SIG-M5 (cell line): ENCODE results near the gene PCBD1.
"Not testable (repeated sequence)": the region's sequence is repeated elsewhere in the genome, so short reads cannot be mapped to it uniquely, and the experiment has no call there.

Experiments
- DNase-seq: peaks from one replicate; lab custom pipeline; 2025; lab: John Stamatoyannopoulos, UW

The PCBD1 gene

DNA sequence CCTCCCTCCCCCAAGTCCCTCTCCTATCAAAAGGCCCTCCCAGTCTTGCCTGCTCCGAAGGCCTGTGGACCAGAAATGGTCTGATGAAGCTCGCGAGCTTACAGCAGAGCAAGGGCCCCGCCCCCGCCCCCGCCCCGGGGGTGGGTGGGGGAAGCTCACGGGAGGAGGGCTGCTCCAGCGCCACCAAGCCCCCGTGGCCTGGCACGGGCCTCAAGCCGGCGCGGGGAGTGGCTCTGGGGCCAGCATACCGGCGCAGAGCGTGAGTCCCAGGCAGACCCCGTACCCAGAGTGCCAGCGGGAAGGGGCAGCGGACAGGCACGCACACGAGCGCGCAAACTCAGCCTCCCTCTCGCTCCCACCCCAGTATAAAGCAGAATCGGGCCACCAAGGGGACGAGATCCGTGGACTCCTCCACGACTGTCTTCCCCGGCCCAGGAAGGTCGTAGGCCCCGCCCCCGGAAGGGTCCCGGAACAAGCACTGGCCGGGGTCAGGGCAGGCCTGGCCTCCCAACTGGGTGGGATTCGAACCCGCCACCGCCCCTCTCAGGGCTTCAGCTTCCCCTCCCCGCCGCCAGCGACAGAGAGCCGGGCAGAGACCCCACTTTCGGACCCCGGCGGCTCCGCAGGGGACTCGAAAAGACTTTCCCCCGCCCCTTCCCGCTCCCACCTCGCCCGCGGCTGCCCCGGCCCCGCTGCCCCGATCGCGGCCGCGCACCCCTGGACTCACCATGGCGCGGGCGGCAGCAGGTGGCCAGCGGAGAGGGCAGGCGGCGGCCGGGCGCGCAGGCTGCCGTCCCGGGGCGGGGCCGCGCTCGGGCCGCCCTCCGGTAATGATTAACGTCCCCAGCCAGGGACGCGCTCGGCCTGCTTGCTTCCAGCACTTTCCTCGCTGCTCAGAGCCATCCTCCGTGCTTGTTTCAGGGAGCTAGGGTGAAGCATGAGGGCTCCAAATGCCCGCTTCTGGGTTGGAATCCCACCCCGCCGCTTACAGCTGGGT lies at the start of gene PCBD1:
Gene PCBD1, minus strand, starts transcription at position 762 of the 997 bp plus-strand sequence. Its CDS starts 32 bp downstream, at position 730.
- no peak for DNase-seq

GRCh38 chr10:70937661-70938060 lies 49.3 kb upstream of the PCBD1 start:
- no peak for DNase-seq

GRCh38 chr10:70936111-70936510 lies 47.7 kb upstream of the PCBD1 start:
- DNase-seq, result no peak

- DNase-seq, result no peak
Observed at GRCh38 chr10:70935631-70936030, 47.3 kb upstream of the PCBD1 start.

- DNase-seq, result no peak
Observed at GRCh38 chr10:70935125-70935625, 46.8 kb upstream of the PCBD1 start.

DNA sequence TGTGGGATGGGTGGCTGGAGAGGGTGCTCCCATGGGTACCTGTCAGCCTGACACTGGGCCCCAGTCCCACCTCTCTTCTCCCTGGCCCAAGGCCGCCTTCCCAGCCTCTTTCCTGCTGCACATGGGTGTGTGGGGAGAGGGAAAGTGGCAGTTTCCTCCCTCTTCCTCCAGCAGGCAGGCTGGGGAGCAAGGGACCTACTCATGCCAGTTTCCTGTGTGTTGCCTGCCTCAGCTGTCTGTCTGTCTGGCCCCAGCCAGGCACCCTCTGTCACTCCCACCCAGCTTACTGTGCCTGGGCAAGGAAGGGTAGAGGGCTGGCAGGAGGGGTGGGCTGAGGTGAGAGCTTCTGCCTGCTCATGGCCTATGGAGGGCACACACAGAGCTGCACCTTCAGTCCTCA lies 46.3 kb upstream of the PCBD1 start:
- DNase-seq, result no peak

DNA sequence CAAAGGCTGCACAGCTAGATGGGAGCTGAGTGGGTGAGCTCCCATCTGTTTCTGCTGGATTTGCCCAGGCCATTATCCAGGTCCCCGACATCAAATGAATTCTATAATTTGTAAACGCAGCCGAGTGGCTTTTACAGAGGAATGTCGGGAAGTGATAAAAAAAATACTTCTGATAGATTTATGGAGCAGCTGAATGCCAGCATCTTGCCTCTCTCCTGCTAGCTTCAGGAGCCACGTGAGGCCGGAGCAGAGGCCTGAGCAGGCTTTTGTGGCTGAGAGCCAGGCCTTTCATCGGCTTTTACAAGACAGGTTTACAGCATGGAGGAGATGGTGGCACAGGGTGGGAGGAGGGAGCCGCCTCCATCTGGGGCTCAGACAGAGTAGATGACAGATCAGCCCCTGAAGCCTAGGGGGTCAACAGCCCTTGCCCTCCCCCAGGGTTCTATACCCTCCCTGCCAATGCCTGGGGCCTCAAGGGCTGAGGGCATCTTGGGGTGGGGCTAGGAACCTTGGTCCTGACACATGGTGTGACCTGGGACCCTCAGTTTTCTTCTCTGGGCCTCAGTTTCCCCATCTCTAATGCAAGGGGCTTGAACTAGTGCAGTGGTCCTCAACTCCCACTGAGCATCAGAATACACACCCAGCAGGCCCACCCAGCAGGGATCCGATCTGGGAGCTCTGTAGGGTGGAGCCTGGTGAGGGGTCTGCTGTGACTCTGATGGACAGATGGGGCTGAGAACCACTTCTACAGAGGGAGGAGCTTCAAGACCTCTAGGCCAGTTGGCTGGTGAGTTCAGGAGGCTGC lies 44.2 kb upstream of the PCBD1 start:
- no peak for DNase-seq

- no peak for DNase-seq
Observed at GRCh38 chr10:70931168-70931815, 42.9 kb upstream of the PCBD1 start.

GRCh38 chr10:70930263-70931000 lies 42.1 kb upstream of the PCBD1 start:
- DNase-seq, result no peak

DNA sequence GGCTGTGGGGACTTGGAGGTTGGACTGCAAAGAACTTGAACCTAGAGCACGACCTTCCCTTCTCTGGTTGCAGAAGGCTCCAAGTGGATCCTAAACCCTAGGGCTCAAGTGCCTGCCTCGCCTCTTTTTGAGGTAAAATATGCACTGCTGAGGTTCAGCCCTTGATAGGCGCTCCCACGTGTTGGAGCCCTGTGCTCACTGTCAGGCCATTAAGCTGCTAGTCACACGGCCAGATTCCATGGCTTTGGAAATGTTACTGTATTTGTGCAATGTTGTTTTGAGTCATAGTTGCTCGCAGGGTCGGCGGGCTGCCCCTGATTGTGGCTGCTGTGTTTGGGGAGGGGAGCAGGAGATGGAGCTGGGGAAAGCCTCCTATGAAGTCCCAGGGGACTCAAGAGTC lies 39.8 kb upstream of the PCBD1 start:
- no peak for DNase-seq

GRCh38 chr10:70927189-70927943 lies 39.0 kb upstream of the PCBD1 start:
- DNase-seq, result no peak

DNA sequence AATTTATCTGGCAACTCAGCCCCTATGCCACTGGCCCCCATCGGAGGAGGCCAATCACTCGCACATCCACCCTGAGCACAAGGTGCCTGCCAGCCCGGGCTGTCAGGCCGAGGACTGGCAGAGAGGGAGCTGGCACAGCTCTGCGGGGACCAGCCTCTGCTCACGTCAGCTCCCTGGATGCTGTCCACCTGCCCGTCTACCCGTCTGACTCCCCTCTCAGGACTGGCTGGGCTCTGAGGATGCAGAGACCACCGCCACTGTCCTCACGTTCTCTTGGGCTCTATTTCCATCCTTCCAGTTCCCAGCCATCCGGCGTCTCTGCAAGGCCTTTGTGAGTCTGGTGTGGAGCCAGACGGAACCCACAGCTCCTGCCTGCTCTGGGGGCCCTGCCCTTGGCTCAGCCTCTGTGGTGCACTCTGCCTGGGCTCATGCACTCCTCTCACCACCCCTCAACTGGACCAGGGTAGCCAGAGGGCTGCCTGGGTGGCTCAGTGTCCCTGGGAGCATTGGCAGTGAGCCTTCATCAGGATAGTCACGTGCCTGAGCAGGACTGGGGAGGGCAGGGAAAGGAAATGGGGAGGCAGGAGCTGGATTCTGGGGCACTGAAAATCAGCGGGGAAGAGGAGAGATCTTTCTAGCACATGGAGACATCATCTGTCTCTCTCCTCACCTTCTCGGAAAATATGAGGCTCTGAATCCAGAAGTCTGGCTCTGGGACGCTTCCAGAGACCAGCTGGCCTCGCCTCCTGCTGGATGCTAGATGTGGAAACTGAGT lies 38.0 kb upstream of the PCBD1 start:
- DNase-seq, result no peak

DNA sequence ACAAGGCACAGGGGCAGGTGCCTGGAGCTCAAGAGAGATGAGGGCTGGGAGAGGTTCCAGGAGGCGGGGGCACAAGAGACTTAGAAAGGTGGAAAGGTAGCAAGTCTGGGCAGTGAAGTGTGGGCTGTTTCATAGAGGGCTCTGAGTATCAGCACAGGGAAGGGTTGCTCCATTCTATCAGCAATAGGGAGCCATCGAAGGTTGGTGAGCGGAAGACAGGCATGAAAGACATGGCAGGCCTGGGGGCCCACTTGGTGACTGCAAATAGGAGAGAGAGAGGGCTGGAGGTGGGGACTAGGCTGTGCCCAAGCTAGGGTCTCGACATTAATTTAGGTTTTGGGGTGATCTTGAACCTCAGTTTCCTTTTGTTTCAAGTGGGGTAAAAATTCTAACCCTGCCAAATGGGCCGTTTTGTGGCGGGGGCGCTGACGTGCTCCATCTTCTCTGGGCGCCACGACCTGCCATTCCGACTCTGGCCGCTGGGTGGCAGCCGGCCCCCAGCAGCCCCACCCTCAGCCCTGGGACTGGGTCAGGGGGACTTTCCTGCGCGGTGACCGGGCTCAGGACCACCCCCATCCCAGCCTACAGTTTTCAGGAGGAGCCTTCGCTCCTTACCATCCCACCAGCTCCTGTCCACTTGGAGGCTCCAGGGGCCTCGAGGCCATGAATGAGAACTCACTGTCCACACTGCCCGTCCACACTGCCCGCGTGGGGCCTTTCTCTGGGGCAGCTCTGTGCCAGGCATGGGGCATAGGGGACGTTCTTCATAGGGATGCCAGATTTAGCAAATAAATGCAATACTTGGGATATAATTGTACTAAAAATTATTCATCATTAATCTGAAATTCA lies 37.2 kb upstream of the PCBD1 start:
- DNase-seq, result no peak

DNA sequence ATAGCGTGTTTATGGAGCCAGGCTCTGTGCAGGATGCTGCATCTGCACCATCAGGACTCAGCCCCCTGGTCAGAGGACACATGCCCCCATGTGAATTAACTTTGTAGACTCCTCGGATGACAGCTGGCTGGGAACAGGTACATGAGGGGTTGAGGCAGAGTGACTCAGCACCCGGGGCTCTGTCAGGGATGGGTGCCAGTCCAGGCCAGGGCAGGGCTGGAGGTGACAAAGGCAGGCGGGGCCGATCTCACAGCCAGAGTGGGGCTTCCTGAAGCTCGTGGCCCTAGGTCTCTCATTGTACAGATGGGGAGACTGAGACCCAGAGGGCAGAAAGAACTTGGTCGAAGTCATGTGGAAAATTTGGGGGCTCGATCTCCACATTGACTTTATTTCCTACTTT lies 35.3 kb upstream of the PCBD1 start:
- no peak for DNase-seq

GRCh38 chr10:70921285-70921684 lies 32.9 kb upstream of the PCBD1 start:
- DNase-seq, result no peak

GRCh38 chr10:70920519-70920918 lies 32.2 kb upstream of the PCBD1 start:
- no peak for DNase-seq

GRCh38 chr10:70919906-70920305 lies 31.5 kb upstream of the PCBD1 start:
- DNase-seq, result not testable (repeated sequence)

DNA sequence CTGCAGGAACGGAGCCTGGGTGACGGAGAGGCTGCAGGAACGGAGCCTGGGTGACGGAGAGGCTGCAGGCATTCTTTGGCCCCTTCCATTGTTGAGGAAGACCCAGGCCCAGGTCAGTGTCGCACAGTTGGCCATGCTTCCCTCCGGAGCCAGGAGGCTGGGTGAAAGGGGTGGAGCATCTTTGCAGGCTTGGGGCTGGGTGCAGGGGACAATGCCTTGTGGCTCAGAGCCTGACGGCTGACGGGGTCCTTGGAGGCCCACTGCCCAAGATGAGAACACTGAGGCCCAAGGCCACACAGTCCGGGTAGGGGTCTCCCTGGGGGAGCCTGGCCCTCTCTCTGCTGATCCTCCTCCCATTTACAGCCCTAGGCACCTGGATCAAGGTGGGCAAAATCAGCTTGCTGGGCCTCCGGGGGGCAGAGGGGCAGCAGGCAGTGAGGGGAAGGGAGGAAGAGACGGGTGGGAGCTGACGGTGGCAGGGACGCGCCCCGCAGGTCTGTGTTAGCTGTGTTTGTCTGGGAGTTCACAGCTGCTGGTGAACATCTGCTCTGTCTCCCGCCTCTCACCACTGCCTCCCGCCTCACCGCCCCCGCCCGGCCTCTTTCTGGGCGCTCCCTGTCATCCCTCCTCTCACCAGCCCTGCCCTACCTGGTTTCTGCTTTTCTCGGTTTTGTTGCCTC lies 30.6 kb upstream of the PCBD1 start:
- DNase-seq, result no peak
